NOMO-1 treated with DMSO at 0.1 percent for 48 hours (cell line): ENCODE measurements around the gene HES5.

ENCODE experiments used
- DNase-seq: peaks from one replicate; lab custom pipeline; 2025; ENCODE audit not compliant: unreplicated experiment; lab: John Stamatoyannopoulos, UW

Gene HES5

GRCh38 chr1:2532485-2533160 is 2.6 kb upstream of the HES5 start:
- DNase-seq, result no peak

- DNase-seq, result no peak
Observed at GRCh38 chr1:2530513-2531361, 674 bp upstream of the HES5 start.

- DNase-seq, result peak; percentile 5
Observed at GRCh38 chr1:2528966-2529783, 888 bp downstream of the HES5 start.

GRCh38 chr1:2528611-2528965 is 1.5 kb downstream of the HES5 start:
- no peak for DNase-seq

- DNase-seq, result no peak
Observed at GRCh38 chr1:2528016-2528415, 2.0 kb downstream of the HES5 start.

GRCh38 chr1:2527556-2527860 is 2.6 kb downstream of the HES5 start:
- no peak for DNase-seq

- DNase-seq, result no peak
Observed at GRCh38 chr1:2526824-2527555, 3.1 kb downstream of the HES5 start.

- DNase-seq, result peak; percentile 88
Observed at GRCh38 chr1:2525920-2526823, 3.9 kb downstream of the HES5 start, which contains the start of gene PANK4. Gene PANK4, minus strand, starts transcription at chr1:2526596. Its CDS starts 9 bp downstream, at chr1:2526587.

- DNase-seq, result no peak
Observed at GRCh38 chr1:2525572-2525919, 4.5 kb downstream of the HES5 start.

GRCh38 chr1:2523891-2524609 is 6.0 kb downstream of the HES5 start:
- DNase-seq, result no peak

- DNase-seq, result no peak
Observed at GRCh38 chr1:2523191-2523890, 6.7 kb downstream of the HES5 start.

- no peak for DNase-seq
Observed at GRCh38 chr1:2522230-2522629, 7.8 kb downstream of the HES5 start.

GRCh38 chr1:2520806-2521205 is 9.3 kb downstream of the HES5 start:
- DNase-seq, result no peak

GRCh38 chr1:2520206-2520605 is 9.9 kb downstream of the HES5 start:
- no peak for DNase-seq

GRCh38 chr1:2519729-2520128 is 10.3 kb downstream of the HES5 start:
- DNase-seq, result no peak

GRCh38 chr1:2519029-2519685 is 10.9 kb downstream of the HES5 start:
- no peak for DNase-seq

GRCh38 chr1:2518528-2518927 is 11.5 kb downstream of the HES5 start:
- DNase-seq, result no peak

GRCh38 chr1:2517966-2518365 is 12.1 kb downstream of the HES5 start:
- DNase-seq, result no peak
